ENCODE data around the gene PTTG1IP. TPM values are rescaled to one million over a fixed set of nuclear protein-coding genes. Genes with fewer than 3 reads are reported as not detected.

PTTG1IP gene
- total and polyA plus RNA-seq, 2 of the 13 experiments (the other 11 are each of a cell fraction or from before 2014, with no cell fraction given), result 161 to 700 TPM

DNA sequence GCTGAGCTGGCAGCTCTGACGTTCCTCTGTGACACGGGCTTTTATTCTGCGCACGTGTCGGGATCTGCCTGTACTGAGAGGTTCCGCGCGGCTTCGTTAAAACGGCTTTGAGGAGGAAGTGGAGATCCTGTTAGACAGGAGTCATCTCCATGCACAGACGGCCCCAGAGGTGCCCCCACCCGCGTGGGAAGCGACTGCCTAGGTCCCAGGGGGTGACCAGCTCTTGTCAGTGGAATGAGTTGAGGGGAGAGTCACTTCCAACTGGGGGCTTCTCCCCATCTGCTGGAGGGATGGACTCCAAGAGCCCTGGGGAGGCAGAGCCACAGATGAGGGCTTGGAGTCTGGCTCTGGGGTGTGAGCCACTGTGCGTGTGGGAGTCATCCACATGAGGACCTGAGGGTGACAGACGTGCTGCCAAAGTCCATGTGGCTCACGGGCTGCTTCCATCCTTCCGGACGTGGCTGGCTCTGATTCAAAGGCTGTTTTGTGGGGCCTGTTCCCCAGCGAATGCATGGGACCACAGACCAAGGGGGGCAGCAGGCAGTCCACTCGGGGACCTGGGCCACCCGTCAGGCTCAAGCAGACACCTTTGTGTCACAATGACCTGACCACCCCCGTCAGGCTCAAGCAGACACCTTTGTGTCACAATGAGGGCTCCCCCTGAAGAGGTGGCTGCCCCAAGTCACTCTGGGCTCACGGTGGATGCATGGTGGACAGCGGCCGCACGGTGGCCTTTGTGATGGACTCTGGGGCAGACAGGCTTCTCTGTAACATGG is 26.8 kb downstream of the PTTG1IP start (continued):
- TF ChIP-seq, protein P1, sequence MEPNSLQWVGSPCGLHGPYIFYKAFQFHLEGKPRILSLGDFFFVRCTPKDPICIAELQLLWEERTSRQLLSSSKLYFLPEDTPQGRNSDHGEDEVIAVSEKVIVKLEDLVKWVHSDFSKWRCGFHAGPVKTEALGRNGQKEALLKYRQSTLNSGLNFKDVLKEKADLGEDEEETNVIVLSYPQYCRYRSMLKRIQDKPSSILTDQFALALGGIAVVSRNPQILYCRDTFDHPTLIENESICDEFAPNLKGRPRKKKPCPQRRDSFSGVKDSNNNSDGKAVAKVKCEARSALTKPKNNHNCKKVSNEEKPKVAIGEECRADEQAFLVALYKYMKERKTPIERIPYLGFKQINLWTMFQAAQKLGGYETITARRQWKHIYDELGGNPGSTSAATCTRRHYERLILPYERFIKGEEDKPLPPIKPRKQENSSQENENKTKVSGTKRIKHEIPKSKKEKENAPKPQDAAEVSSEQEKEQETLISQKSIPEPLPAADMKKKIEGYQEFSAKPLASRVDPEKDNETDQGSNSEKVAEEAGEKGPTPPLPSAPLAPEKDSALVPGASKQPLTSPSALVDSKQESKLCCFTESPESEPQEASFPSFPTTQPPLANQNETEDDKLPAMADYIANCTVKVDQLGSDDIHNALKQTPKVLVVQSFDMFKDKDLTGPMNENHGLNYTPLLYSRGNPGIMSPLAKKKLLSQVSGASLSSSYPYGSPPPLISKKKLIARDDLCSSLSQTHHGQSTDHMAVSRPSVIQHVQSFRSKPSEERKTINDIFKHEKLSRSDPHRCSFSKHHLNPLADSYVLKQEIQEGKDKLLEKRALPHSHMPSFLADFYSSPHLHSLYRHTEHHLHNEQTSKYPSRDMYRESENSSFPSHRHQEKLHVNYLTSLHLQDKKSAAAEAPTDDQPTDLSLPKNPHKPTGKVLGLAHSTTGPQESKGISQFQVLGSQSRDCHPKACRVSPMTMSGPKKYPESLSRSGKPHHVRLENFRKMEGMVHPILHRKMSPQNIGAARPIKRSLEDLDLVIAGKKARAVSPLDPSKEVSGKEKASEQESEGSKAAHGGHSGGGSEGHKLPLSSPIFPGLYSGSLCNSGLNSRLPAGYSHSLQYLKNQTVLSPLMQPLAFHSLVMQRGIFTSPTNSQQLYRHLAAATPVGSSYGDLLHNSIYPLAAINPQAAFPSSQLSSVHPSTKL (CRISPR knock-in tag; IDR thresholded peaks at IDR 0.05), result peak; percentile 41; the same call in 1 of the 2 replicates
- TF ChIP-seq, protein P2, sequence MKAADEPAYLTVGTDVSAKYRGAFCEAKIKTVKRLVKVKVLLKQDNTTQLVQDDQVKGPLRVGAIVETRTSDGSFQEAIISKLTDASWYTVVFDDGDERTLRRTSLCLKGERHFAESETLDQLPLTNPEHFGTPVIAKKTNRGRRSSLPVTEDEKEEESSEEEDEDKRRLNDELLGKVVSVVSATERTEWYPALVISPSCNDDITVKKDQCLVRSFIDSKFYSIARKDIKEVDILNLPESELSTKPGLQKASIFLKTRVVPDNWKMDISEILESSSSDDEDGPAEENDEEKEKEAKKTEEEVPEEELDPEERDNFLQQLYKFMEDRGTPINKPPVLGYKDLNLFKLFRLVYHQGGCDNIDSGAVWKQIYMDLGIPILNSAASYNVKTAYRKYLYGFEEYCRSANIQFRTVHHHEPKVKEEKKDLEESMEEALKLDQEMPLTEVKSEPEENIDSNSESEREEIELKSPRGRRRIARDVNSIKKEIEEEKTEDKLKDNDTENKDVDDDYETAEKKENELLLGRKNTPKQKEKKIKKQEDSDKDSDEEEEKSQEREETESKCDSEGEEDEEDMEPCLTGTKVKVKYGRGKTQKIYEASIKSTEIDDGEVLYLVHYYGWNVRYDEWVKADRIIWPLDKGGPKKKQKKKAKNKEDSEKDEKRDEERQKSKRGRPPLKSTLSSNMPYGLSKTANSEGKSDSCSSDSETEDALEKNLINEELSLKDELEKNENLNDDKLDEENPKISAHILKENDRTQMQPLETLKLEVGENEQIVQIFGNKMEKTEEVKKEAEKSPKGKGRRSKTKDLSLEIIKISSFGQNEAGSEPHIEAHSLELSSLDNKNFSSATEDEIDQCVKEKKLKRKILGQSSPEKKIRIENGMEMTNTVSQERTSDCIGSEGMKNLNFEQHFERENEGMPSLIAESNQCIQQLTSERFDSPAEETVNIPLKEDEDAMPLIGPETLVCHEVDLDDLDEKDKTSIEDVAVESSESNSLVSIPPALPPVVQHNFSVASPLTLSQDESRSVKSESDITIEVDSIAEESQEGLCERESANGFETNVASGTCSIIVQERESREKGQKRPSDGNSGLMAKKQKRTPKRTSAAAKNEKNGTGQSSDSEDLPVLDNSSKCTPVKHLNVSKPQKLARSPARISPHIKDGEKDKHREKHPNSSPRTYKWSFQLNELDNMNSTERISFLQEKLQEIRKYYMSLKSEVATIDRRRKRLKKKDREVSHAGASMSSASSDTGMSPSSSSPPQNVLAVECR (CRISPR knock-in tag; IDR thresholded peaks at IDR 0.05; ENCODE audit: borderline replicate concordance), result peak; percentile 60; the same call in 1 of the 2 replicates
- TF ChIP-seq, protein P3, sequence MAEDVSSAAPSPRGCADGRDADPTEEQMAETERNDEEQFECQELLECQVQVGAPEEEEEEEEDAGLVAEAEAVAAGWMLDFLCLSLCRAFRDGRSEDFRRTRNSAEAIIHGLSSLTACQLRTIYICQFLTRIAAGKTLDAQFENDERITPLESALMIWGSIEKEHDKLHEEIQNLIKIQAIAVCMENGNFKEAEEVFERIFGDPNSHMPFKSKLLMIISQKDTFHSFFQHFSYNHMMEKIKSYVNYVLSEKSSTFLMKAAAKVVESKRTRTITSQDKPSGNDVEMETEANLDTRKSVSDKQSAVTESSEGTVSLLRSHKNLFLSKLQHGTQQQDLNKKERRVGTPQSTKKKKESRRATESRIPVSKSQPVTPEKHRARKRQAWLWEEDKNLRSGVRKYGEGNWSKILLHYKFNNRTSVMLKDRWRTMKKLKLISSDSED (CRISPR knock-in tag; IDR thresholded peaks at IDR 0.05), result no peak
- TF ChIP-seq ZSCAN29 (CRISPR knock-in tag; conservative IDR thresholded peaks at IDR 0.05), result no peak
- TF ChIP-seq ZNF781 (CRISPR knock-in tag; IDR thresholded peaks at IDR 0.05; ENCODE audit: borderline replicate concordance, not compliant biosample characterization), result peak; percentile 44
- 0 out of 2 replicates have a peak, but pooled peaks have one; percentile 72 for TF ChIP-seq ZNF354B (CRISPR knock-in tag; IDR thresholded peaks at IDR 0.05)
- peak; percentile 33; the same call in 1 of the 2 replicates for TF ChIP-seq NFIB (CRISPR knock-in tag; IDR thresholded peaks at IDR 0.05; ENCODE audit: borderline replicate concordance)
- TF ChIP-seq ZNF616 (CRISPR knock-in tag; IDR thresholded peaks at IDR 0.05; ENCODE audit: low read depth), result peak; percentile 49; the same call in 1 of the 2 replicates
- peak; percentile 32; the same call in 1 of the 2 replicates for TF ChIP-seq ZSCAN9 (CRISPR knock-in tag; IDR thresholded peaks at IDR 0.05; ENCODE audit: borderline replicate concordance)
- TF ChIP-seq, protein P4, sequence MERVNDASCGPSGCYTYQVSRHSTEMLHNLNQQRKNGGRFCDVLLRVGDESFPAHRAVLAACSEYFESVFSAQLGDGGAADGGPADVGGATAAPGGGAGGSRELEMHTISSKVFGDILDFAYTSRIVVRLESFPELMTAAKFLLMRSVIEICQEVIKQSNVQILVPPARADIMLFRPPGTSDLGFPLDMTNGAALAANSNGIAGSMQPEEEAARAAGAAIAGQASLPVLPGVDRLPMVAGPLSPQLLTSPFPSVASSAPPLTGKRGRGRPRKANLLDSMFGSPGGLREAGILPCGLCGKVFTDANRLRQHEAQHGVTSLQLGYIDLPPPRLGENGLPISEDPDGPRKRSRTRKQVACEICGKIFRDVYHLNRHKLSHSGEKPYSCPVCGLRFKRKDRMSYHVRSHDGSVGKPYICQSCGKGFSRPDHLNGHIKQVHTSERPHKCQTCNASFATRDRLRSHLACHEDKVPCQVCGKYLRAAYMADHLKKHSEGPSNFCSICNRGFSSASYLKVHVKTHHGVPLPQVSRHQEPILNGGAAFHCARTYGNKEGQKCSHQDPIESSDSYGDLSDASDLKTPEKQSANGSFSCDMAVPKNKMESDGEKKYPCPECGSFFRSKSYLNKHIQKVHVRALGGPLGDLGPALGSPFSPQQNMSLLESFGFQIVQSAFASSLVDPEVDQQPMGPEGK (CRISPR knock-in tag; IDR thresholded peaks at IDR 0.05), result peak; percentile 40
- TF ChIP-seq, protein P5, sequence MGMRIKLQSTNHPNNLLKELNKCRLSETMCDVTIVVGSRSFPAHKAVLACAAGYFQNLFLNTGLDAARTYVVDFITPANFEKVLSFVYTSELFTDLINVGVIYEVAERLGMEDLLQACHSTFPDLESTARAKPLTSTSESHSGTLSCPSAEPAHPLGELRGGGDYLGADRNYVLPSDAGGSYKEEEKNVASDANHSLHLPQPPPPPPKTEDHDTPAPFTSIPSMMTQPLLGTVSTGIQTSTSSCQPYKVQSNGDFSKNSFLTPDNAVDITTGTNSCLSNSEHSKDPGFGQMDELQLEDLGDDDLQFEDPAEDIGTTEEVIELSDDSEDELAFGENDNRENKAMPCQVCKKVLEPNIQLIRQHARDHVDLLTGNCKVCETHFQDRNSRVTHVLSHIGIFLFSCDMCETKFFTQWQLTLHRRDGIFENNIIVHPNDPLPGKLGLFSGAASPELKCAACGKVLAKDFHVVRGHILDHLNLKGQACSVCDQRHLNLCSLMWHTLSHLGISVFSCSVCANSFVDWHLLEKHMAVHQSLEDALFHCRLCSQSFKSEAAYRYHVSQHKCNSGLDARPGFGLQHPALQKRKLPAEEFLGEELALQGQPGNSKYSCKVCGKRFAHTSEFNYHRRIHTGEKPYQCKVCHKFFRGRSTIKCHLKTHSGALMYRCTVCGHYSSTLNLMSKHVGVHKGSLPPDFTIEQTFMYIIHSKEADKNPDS (CRISPR knock-in tag; IDR thresholded peaks at IDR 0.05), result 0 out of 2 replicates have a peak, but pooled peaks have one; percentile 50
- no peak for TF ChIP-seq ZNF496 (CRISPR knock-in tag; IDR thresholded peaks at IDR 0.05; ENCODE audit: insufficient replicate concordance)
- TF ChIP-seq SRSF1 (optimal IDR thresholded peaks at IDR 0.05; ENCODE audit: low read depth, low read length), result peak; percentile 63

All from HepG2 (cell line).